Cardiac muscle cell (in vitro differentiated cells and primary cell): ENCODE data around the gene MED28. TPM values are rescaled to one million over a fixed set of nuclear protein-coding genes. Genes with fewer than 3 reads are reported as not detected.
A peak's percentile ranks its signal among the peaks of the same experiment; 100 is the strongest.

Source experiments
- DNase-seq, 2 donors: peaks; one replicate each; pipeline versions ENCODE4 v3.0.0 to v3.0.0-alpha.2; 2010 to 2017; ENCODE audit warnings: low read depth in 1 of 2, low spot score in 1 of 2
- H3K27ac ChIP-seq: fragments of 200-600 bp; sonication (generic); 2 replicates; pipeline ENCODE4 v1.5.1; 2016
- H3K27me3 ChIP-seq: fragments of 200-600 bp; sonication (generic); 2 replicates; pipeline ENCODE4 v1.6.0; 2016; ENCODE audit warnings: control low read depth
- H3K36me3 ChIP-seq: fragments of 200-600 bp; sonication (generic); 2 replicates; pipeline ENCODE4 v1.5.1; 2016; ENCODE audit warnings: control low read depth
- H3K4me1 ChIP-seq: fragments of 200-600 bp; sonication (generic); 2 replicates; pipeline ENCODE4 v1.8.1; 2017; ENCODE audit warnings: low read depth, mild to moderate bottlenecking, mixed run types
- H3K4me3 ChIP-seq: fragments of 200-600 bp; sonication (generic); 2 replicates; pipeline ENCODE4 v1.5.1; 2016; ENCODE audit warnings: mild to moderate bottlenecking
- H3K9me3 ChIP-seq: fragments of 200-600 bp; sonication (generic); 2 replicates; pipeline ENCODE4 v1.5.1; 2017; ENCODE audit warnings: low read depth, mild to moderate bottlenecking, control low read depth
- CTCF ChIP-seq: IDR thresholded peaks from 2 replicates; pipeline ENCODE4 v1.5.1; 2012; ENCODE audit warnings: low read depth, mild to moderate bottlenecking, low read length
- polyA plus RNA-seq: library from polyadenylated mRNA; unstranded; fragments of >200 nt; fragmentation: Nextera tagmentation; extraction: Ambion mirVana; gene quantifications from 2 replicates; pipeline ENCODE4 v1.2.1, GENCODE V29; 2016
- total RNA-seq: library from RNA; depleted of rRNA; stranded (reverse); fragments of >200 nt; gene quantifications from 2 replicates; pipeline ENCODE4 v1.2.3, GENCODE V29; 2016

The MED28 gene
- total and polyA plus RNA-seq, 2 experiments from 2014 or later = 20.1 to 60.2 TPM

- TF ChIP-seq CTCF = no peak
- no peak overlapping the region for H3K4me3 ChIP-seq
- no peak for DNase-seq
- H3K36me3 ChIP-seq = peaks cover 66% of the 10 kb centered on the region
- no peaks in the 10 kb centered on the region for H3K4me1 ChIP-seq
- H3K9me3 ChIP-seq = no peaks in the 10 kb centered on the region
- no peak overlapping the region for H3K27ac ChIP-seq
- no peaks in the 10 kb centered on the region for H3K27me3 ChIP-seq
These were observed 29.8 kb upstream of the MED28 start for GRCh38 chr4:17584521-17585213.

GRCh38 chr4:17587094-17587822 lies 27.2 kb upstream of the MED28 start:
- Histone ChIP-seq H3K9me3 (no peaks in the 10 kb centered on the region), H3K4me3 (no peak overlapping the region), H3K36me3 (peaks cover 66% of the 10 kb centered on the region), H3K4me1 (no peaks in the 10 kb centered on the region), H3K27me3 (no peaks in the 10 kb centered on the region), H3K27ac (no peak overlapping the region)
- no peak for DNase-seq
- TF ChIP-seq CTCF = no peak

GRCh38 chr4:17589355-17589754 lies 25.1 kb upstream of the MED28 start:
- H3K4me1 ChIP-seq = no peaks in the 10 kb centered on the region
- H3K9me3 ChIP-seq = no peaks in the 10 kb centered on the region
- H3K27ac ChIP-seq = no peak overlapping the region
- no peak for TF ChIP-seq CTCF
- no peak overlapping the region for H3K4me3 ChIP-seq
- no peaks in the 10 kb centered on the region for H3K27me3 ChIP-seq
- no peak for DNase-seq
- peaks cover 55% of the 10 kb centered on the region for H3K36me3 ChIP-seq

- no peak overlapping the region for H3K27ac ChIP-seq
These were observed 18.9 kb upstream of the MED28 start for GRCh38 chr4:17595471-17596005.

GRCh38 chr4:17597517-17597916 lies 16.9 kb upstream of the MED28 start:
- TF ChIP-seq CTCF = peak; percentile 24
- Histone ChIP-seq H3K27me3 (no peaks in the 10 kb centered on the region), H3K36me3 (peaks cover 25% of the 10 kb centered on the region), H3K27ac (no peak overlapping the region), H3K9me3 (no peaks in the 10 kb centered on the region), H3K4me3 (no peak overlapping the region), H3K4me1 (no peaks in the 10 kb centered on the region)
- peak in 1 of 2 donors; percentile 8 for DNase-seq

More at GRCh38 chr4:17595471-17596005, 18.9 kb upstream of the MED28 start:
- DNase-seq = no peak
- Histone ChIP-seq H3K27me3 (no peaks in the 10 kb centered on the region), H3K4me3 (no peak overlapping the region), H3K4me1 (no peaks in the 10 kb centered on the region), H3K36me3 (peaks cover 34% of the 10 kb centered on the region), H3K9me3 (no peaks in the 10 kb centered on the region)
- TF ChIP-seq CTCF = no peak
